HG03103 (cell line): ENCODE results near the gene IFITM5.
"Not testable (repeated sequence)": the region's sequence is repeated elsewhere in the genome, so short reads cannot be mapped to it uniquely, and the experiment has no call there.

Experiments used
- ATAC-seq: cut with Tn5 transposase; IDR thresholded peaks from one replicate; pipeline ENCODE4 v1.9.1; 2021; ENCODE audit warnings: low read depth; ENCODE audit not compliant: unreplicated experiment

Gene IFITM5

DNA sequence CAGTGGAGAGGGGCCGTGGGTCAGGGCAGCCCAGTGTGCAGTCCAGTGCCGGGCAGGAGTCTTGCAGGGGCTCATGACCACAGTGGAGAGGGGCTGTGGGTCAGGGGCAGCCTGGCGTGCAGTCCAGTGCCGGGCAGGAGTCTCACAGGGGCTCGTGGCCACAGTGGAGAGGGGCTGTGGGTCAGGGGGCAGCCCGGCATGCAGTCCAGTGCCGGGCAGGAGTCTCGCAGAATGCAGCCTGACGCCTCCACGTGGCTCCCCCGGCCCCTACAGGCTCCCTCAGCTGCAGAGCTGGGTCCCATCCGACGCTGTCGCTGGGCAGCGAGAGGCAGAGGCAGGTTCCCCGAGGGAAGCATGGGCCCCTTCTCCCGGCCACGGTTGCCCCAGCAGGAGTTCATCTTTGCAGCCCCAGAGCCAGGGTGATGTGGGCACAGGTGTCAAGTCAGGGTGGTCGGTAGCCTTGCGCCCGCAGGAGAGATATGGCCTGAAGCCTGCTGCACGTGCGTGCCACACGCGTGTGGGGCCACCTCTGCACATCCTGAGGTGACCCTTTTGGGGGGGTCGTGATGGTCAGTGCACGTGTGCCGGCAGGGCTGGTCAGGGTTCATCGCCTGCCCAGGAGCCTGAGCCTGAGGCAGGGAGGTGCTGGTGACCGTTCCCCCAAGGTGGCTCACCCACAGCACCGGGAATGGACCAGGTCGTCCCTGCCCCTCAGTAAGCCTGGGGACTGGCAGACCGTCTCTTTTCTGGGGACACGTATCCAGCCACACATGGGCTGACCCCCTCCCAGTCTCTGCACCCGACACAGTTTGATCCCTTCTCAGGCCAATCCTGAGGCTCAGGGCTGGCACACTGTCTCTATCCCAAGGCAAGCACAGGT, 2.9 kb downstream of the IFITM5 start:
- ATAC-seq = no peak

DNA sequence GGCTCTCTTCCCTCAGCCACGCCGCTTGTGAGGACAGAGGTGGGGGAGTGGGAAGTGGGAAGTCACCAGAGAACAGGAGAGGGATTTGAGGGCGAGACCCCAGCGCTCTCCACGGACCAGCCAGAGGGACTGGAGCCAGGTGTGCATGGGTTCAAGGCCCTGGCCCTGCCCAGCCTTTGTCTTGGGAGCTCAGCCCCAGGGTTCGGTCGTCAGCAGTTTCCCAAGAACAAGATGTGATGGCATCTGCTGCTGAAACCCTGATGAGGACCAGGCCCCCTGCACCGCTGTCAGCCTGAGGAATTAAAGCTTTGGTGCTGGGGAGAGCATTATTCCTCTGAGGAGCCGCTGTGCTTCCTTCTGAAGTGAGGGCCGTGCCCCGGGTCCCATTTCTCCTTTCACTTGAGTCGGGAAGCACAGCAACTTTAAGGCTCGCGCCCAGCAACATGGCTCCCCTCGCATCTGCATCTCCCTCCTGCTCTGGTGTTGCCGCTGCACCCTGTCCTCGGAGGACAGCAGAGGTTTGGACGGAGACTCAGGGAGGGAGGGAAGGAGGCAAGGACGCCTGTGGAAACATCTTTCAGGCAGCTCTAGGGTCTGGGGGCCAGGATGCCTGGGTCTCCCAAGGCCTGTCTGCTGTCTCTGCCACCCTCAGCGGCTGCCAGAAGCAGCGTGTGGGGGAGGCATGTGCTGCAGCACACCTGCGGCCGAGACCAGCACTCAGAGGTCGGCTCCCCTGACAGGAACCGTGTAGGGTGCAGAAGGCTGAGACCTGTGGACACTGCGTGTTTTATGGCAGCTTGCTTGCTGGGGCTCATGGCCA, 3.8 kb downstream of the IFITM5 start:
- no peak for ATAC-seq

DNA sequence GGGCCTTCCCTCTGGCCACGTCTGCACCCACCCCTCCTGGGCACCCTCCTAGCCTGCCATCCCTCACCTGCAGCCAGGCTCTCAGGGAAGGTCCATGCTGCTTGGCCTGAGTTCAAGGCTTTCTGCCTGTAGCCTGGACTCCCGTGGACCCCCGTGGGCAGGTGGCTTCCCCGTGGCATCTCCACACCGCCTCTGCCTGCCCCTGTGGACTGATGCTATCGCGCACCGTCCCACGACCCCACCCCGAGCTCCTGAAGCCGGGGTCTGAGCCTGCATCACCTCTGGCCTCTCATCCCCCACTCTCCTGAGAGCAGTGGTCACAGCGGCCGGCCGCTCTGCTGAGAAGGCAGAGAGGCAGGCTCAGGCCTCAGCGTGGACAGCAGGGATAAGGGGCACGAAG, 4.5 kb downstream of the IFITM5 start:
- ATAC-seq = no peak

DNA sequence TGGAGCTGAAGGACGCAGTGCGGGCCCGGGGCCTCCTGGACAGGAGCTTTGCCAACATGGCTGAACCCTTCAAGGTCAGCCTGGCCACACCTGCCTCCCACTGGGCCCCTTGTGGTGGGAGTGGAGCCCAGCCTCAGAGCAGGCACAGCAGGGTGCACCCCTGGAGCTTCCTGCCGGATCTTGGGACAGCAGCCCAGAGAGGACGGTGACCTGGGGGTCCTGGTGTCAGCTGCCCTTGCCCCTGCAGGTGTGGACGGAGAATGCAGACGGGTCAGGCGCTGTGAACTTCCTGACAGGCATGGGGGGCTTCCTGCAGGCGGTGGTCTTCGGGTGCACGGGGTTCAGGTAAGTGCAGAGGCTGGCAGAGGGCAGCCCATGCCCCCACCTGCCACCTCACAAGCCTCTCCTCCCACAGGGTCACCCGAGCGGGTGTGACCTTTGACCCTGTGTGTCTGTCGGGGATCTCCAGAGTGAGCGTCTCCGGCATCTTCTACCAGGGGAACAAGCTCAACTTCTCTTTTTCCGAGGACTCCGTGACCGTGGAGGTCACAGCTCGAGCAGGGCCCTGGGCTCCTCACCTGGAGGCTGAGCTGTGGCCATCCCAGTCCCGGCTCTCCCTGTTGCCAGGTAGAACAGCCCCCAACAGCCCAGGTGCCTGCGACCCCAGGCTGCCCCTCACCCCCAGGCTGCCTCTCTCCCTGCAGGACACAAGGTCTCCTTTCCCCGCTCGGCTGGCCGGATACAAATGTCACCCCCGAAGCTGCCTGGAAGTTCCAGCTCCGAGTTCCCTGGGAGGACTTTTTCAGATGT, 5.3 kb downstream of the IFITM5 start:
- no peak for ATAC-seq

DNA sequence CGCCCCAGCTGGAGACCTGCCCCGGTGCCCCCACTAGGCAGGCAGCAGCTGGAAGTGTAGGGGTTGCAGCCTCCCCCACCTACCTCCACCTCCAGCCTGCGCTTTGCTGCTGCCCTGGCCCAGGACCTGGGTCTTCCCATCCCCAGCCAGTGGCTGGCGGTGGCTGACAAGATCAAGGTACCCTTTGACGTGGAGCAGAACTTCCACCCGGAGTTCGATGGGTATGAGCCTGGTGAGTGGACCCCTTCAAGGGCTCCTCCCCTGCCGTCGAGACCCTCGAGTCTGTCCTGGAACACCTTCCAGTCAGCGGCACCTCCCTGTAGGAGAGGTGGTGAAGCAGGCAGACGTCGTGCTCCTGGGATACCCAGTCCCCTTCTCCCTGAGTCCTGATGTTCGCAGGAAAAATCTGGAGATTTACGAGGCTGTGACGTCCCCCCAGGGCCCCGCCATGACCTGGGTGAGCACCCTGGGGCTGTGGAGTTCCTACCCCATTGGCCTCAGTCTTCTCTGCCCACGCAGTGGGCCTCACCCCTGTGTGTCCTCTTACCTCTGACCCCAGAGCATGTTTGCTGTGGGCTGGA, 6.0 kb downstream of the IFITM5 start:
- ATAC-seq = no peak

DNA sequence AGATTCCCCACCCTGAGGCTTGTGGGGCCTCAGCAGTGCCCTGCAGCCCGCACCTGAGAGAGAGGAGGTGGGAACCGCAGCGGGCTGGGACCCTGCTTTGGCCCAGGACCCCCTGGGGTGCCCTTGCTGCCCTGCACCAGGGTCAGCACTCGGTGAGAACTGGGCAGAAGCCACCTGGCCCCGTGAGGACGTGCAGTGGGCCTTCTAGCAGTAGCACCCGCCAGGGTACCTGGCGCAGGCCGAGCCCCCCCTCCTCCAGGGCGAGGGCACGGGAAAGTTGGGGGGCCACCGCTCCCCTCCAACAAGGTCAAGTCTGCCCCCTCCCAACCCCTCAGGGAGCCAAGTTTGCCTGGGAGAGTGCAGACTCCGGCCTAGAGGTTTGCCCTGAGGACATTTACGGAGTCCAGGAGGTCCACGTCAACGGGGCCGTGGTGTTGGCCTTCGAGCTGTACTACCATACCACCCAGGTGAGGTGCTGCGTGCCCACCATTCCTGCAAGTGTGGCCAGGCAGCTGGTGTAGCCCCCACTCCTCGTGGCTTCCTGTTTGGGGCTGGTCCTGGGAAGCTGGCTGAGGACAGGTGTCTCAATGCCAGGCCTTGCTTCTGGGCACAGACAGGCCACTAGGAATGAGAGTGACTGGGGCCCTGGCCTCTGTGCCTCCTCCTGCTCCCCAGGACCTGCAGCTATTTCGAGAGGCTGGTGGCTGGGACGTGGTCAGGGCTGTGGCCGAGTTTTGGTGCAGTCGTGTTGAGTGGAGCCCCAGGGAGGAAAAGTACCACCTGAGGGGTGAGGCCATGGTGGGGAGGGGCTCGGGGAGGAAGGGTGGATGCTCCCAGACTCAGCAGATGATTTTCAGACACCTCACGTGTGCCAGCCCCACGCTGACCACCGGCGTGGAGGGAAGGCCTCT, 6.9 kb downstream of the IFITM5 start:
- no peak for ATAC-seq

DNA sequence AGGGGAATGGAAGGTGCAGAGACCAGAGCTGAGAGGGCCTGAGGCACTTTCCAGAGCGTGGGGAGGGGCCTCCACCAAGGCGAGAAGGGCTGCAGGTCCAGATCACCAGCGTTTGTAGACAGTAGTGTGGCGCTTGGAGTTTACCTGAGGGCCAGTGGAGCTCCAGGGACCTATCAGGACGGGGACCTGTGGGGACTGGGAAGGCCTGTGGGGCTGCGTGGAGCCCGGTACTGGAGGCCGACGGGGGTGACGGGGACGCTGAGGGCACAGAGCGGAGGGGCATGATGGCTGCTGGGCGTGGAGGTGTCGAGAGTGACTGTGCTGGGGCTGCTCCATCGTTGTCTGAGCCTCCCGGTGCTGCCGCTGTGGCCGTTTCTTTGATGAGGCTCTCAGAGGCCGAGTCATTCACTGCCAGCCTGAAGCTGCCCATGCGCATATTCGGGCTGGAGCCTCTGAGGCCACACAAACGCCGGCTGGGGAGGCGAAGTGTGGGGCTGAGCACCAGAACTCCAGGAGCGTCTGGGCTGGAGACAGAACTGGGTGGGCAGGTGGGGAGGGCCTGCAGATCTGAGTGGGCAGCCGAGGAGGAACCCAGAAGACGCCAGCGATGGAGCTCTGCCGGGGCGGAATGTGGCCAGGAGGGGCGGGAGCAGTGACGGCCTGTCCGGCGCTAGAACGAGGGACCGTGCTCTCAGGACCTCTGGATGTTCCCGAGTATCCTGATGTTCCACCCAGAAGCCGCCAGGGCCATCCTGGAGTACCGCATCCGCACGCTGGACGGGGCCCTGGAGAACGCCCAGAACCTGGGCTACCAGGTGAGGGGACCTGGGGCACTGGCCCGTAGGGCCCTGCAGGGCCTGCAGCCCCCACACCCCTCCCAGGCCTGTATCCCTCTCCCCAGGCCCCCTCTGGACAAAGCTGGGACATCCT, 7.8 kb downstream of the IFITM5 start:
- ATAC-seq = no peak

DNA sequence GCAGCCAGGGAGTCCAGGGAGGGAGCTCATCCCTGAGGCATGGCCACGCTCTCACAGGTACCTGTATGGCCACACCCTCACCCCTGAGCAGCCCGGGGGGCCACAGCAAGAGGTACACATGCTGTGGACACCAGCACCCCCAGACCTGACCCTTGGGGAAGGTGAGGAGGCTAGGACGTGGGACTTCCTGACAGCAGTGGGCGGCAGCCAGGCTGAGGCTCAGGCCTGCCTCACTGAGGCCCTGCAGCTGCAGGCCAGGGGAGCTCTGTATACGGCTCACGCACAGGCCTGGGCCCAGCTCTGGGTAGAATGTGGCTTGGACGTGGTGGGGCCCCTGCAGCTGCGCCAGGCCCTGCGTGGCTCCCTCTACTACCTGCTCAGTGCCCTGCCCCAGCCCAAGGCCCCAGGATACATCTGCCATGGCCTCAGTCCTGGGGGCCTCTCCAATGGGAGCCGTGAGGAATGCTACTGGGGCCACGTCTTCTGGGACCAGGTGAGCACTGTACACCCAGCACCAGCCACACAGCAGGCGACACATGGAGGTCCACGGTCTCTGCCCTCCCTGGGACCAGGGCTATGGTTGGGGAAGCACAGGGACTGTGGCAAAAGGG, 8.6 kb downstream of the IFITM5 start:
- ATAC-seq = no peak

DNA sequence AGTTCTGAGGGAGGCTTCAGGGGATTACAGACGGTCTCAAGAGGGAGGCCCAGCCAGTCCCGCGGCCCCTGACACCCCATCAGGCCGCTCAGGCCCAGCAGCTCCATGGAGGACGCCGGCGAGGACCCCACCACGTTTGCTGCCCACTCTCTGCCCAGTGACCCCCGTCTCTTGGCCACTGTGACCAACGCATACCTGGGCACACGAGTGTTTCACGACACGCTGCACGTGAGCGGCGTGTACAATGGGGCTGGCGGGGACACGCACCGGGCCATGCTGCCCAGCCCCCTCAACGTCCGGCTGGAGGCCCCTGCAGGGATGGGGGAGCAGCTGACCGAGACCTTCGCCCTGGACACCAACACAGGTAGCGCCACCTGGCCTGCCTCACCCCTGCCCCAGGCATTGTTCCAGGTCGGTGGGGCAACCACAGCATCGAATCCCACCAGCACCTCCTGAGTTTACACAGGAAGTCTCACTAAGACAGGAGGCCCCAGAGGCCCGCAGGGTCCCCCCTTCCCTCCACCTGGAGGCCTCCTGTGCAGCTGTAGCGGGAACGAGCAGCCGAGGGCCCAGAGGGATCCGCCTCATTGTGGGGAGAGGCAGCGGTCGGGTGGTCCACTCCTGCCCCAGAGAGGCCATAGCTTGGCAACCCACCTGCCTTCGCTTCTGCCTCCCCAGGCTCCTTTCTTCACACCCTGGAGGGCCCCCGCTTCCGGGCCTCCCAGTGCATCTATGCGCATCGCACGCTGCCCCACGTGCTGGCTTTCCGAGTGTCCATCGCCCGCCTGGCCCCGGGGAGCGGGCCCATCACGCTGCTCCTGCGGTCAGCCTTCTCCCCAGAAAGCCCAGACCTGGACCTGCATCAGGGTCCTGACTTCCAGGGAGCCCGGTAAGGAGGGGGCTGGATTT, 9.4 kb downstream of the IFITM5 start:
- no peak for ATAC-seq

DNA sequence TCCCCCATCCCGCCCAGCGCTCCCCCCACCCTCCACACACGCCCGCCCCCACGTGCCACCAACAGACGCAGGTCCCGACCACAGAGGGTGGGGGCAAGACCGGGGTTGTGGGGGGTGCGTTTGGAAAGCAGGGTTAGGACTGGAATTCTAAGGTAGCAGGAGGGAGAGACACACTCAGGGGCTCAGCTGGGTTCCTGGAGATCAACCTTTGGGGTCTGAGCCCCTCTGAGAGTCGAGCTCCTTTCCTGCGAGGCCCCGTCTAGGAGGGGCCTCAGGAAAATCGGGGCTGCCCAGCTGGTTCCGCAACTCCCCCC, 10.0 kb downstream of the IFITM5 start:
- ATAC-seq = no peak

DNA sequence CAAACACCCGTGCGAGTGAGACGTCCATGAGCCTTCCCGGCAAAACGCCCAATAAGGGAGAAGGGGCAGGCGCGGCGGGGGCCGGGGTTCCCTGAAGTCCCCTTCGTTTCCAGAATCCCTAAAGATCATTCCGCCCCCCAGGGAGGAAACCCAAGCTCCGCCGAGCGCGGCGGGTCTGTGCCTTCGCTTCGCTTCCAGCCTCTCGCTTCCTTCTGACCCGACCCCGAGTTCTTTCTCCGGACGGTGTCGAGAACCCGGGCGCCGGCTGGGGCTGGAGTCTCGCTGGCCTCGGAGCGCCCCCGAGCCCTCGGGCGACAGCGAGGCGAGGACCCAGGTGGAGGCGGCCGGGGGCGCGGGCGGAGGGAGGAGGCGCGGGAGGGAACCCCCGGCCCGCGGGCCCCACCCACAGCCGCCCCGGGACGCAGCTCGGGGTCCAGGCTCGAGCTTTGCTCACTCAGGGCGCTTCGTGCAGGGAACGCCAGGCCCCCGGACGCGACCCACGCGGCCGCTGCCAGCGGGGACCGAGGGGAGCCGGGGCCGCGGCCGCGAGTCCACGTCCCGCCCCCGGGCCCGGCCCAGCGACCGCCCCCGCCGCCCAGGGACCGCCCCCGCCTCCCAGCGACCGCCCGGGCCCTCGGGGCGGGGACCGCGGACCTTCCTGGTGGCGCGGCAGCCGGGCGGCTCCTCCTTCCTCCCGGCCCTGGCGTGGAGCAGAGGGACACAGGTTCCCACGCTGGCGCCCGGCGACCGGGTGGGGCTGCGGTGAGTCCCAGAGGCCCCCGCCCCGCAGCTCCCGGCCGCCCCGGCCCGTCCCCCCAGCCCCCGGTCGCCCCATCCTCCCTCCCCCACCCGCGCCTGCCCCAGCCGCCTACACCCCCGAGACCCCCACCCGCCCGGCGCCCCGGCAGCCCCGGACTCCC, 10.6 kb downstream of the IFITM5 start, which contains the start of gene PGGHG:
Gene PGGHG (plus strand): TSS at position 649 of the 920 bp plus-strand sequence. CDS start 691 bp downstream, outside the sequence.
- ATAC-seq = peak; percentile 65

DNA sequence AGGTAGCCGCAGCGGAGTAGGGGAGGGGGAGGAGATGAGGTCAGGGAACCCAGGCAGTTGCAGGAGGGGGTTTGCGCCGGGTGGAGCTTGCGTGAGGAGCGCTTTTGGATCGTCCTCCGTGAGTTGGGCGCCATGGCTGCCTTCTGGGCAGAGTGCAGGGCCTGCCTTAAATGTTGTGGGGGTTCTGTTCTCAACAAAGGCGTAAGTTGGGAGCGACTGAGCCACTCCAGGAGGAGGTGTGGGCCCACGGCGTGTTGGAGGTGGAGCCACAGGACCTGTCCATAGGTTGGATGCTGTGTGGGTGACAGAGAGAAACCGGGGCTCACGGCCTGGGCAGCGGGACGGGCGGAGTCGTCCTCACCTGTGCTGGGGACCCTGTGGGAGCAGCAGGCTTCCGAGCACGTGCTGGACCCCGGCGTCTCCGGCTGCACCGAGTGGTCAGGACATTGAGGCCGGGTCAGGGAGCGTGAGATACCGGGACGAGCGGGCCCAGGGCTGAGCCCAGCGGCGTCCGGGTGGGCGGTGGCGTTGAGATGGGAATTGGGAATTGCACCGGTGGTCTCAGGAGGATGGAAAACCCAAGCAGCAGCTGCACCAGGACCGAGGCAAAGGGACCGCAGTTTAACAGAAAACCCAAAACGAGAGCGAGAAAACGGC, 11.4 kb downstream of the IFITM5 start:
- no peak for ATAC-seq

DNA sequence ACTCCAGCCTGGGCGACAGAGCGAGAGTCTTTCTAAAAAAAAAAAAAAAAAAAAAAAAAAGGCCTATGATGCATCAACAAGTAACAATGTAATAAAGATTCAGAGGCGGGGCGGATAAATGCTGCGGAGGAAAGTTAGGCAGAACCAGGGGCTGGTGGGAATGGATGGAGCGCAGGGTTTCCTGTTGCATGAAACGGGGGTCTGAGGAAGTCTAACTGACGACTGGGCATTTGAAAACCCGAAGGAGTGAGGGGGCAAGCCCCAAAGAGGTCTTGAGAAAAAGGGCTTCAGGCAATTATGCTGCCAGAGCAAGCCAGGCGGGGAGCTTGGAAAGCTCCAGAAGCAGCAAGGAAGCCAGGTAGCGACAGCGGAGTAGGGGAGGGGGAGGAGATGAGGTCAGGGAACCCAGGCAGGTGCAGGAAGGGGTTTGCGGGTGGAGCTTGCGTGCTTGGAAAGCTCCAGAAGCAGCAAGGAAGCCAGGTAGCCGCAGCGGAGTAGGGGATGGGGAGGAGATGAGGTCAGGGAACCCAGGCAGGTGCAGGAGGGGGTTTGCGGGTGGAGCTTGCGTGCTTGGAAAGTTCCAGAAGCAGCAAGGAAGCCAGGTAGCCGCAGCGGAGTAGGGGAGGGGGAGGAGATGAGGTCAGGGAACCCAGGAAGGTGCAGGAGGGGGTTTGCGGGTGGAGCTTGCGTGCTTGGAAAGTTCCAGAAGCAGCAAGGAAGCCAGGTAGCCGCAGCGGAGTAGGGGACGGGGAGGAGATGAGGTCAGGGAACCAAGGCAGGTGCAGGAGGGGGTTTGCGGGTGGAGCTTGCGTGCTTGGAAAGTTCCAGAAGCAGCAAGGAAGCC, 12.1 kb downstream of the IFITM5 start:
- not testable (repeated sequence) for ATAC-seq

DNA sequence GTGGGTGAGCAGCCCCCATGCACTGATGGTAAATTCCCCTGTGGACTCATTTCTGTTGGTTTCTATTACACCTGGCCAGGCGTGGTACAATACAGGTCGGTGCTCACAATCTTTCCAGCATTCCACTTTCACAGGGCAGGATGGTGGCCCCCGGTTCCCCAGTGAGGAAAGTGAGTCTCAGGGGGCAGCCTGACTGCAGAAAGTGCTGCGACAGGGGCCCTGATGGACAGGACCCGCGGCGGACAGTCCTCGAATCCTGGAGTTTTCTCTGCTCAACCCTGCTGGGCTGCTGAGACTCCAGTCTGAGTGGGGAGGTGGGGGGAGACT, 13.5 kb downstream of the IFITM5 start:
- no peak for ATAC-seq
